Activated naive CD4-positive, alpha-beta T cell treated with anti-CD3 and anti-CD28 coated beads, Interleukin-2, amount 50 U/mL, for 24 hours (primary cell): Measurements from ENCODE around the gene MRPL42.
"Not testable (repeated sequence)": the region's sequence is repeated elsewhere in the genome, so short reads cannot be mapped to it uniquely, and the experiment has no call there.

Experiments used
- H3K27ac Mint-ChIP-seq: one replicate; pipeline ENCODE4 v1.8.0; 2021; ENCODE audit warnings: mild to moderate bottlenecking, mixed read lengths
- H3K27me3 Mint-ChIP-seq: one replicate; pipeline ENCODE4 v1.8.0; 2021; ENCODE audit warnings: mixed read lengths
- H3K36me3 Mint-ChIP-seq: one replicate; pipeline ENCODE4 v1.8.0; 2021; ENCODE audit warnings: mixed read lengths
- H3K4me1 Mint-ChIP-seq: one replicate; pipeline ENCODE4 v1.8.0; 2021; ENCODE audit warnings: mixed read lengths
- H3K4me3 Mint-ChIP-seq: one replicate; pipeline ENCODE4 v1.8.0; 2021; ENCODE audit warnings: mild to moderate bottlenecking, mixed read lengths
- H3K9me3 Mint-ChIP-seq: one replicate; pipeline ENCODE4 v1.8.0; 2021; ENCODE audit warnings: mixed read lengths

The MRPL42 gene

DNA sequence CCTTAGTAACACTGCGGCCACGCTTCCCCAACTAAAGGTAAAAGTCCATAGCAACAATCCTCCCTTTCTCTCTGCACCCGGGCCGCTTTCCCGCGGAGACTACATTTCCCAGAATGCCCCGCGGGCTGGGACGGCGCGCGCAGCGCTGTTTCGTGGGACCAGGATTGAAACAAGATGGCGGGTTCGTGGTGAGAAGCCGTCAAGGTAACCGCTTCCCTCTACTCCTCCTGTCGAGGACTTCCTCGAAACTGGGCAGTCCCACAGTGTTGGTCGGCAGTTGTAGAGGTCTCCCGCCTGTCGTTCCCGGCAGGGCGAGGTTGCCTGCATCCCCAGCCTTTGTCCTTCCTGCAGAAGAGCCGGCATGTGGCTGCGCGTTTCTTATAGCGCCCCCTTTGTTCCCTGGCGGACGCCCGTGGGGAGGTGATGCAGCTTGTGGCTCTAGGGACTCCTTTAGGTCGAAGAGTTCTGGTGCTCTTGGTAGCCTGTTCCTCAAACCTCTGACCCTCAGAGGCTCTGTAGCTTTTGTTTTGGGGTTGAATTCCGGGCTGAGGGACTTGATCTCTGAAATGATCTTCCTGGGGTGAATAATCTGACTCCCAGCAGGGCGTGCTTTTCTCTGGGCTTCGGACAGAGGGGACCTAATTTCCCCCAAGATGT is at the start of gene MRPL42:
Gene MRPL42 (plus strand): TSS at position 164 of the 657 bp plus-strand sequence. CDS start 1,772 bp downstream, outside the sequence.
- H3K4me3 Mint-ChIP-seq, result peak within 1 kb of the TSS; percentile 98
- H3K27me3 Mint-ChIP-seq, result no peaks in the 10 kb centered on the region
- peaks cover 7% of the 10 kb centered on the region for H3K36me3 Mint-ChIP-seq
- H3K4me1 Mint-ChIP-seq, result peaks cover 31% of the 10 kb centered on the region
- no peaks in the 10 kb centered on the region for H3K9me3 Mint-ChIP-seq
- peak within 1 kb of the TSS; percentile 95 for H3K27ac Mint-ChIP-seq

- H3K9me3 Mint-ChIP-seq, result no peaks in the 10 kb centered on the region
- no peak overlapping the region for H3K4me3 Mint-ChIP-seq
- H3K27ac Mint-ChIP-seq, result no peak overlapping the region
- H3K27me3 Mint-ChIP-seq, result no peaks in the 10 kb centered on the region
- peaks cover 94% of the 10 kb centered on the region for H3K4me1 Mint-ChIP-seq
- H3K36me3 Mint-ChIP-seq, result peaks cover 10% of the 10 kb centered on the region
These were observed 49.3 kb upstream of the MRPL42 start for GRCh38 chr12:93417967-93418480.

DNA sequence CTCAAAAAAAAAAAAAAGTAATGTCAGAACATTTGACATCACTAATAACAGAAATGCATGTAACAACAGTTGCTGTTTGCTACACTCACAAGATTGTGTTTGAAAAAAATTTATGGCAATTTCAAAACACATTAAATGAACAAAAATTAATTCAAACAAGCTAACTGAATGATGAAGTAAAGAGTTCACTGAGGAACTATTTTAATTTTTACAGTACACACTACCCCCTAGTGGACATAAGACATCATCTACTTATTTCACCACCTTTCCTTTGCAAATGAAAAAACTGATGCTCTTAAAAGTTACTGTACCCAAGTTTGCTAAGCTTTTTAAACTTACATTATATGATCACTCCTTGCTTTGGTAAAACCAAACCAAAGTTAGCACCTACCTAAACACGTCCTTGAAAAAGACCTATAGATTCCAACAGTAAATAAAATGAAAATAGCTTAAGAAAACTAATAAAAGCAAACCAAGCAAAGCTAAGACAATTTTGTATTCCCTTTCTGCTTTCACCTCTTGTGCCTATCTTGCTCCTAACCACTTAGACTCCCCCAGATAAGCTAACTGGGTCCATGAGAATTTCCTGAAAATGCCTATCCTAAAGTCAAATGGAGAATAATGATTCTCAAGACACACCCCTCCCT is 47.8 kb upstream of the MRPL42 start:
- peak overlapping the region; percentile 74 for H3K27ac Mint-ChIP-seq
- peaks cover 95% of the 10 kb centered on the region for H3K4me1 Mint-ChIP-seq
- no peak overlapping the region for H3K4me3 Mint-ChIP-seq
- no peaks in the 10 kb centered on the region for H3K27me3 Mint-ChIP-seq
- H3K36me3 Mint-ChIP-seq, result peaks cover 4% of the 10 kb centered on the region
- H3K9me3 Mint-ChIP-seq, result no peaks in the 10 kb centered on the region

DNA sequence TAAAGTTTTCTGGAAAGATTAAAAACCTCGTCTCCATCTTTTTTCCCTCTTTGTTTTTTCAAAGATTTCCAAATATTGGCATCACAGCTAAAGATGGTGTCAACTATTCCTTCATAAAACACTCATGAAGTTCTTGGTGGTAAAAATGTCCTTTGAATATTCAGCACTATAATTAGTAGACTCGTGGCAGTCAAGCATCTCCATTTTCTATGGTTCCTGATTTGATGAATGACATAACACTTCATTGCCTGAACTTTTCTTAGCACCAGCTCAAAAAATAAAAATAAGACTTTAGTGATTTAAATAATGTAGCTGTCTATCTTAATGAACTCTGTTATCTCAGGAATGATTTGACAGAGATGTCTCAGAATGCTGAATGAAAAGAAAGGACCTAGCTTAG is 45.3 kb upstream of the MRPL42 start:
- H3K4me1 Mint-ChIP-seq, result peaks cover 95% of the 10 kb centered on the region
- peak overlapping the region; percentile 35 for H3K4me3 Mint-ChIP-seq
- no peaks in the 10 kb centered on the region for H3K27me3 Mint-ChIP-seq
- H3K9me3 Mint-ChIP-seq, result no peaks in the 10 kb centered on the region
- peak overlapping the region; percentile 95 for H3K27ac Mint-ChIP-seq
- H3K36me3 Mint-ChIP-seq, result no peaks in the 10 kb centered on the region

- Mint-ChIP-seq H3K36me3 (no peaks in the 10 kb centered on the region), H3K27ac (peak overlapping the region; percentile 61), H3K27me3 (no peaks in the 10 kb centered on the region), H3K4me3 (peak overlapping the region; percentile 57), H3K4me1 (peaks cover 93% of the 10 kb centered on the region), H3K9me3 (no peaks in the 10 kb centered on the region)
These were observed 41.4 kb upstream of the MRPL42 start for GRCh38 chr12:93425736-93426411.

- H3K9me3 Mint-ChIP-seq, result no peaks in the 10 kb centered on the region
- no peaks in the 10 kb centered on the region for H3K27me3 Mint-ChIP-seq
- peaks cover 94% of the 10 kb centered on the region for H3K4me1 Mint-ChIP-seq
- peak overlapping the region; percentile 57 for H3K4me3 Mint-ChIP-seq
- H3K36me3 Mint-ChIP-seq, result no peaks in the 10 kb centered on the region
- peak overlapping the region; percentile 43 for H3K27ac Mint-ChIP-seq
These were observed 40.9 kb upstream of the MRPL42 start for GRCh38 chr12:93426412-93426805.

DNA sequence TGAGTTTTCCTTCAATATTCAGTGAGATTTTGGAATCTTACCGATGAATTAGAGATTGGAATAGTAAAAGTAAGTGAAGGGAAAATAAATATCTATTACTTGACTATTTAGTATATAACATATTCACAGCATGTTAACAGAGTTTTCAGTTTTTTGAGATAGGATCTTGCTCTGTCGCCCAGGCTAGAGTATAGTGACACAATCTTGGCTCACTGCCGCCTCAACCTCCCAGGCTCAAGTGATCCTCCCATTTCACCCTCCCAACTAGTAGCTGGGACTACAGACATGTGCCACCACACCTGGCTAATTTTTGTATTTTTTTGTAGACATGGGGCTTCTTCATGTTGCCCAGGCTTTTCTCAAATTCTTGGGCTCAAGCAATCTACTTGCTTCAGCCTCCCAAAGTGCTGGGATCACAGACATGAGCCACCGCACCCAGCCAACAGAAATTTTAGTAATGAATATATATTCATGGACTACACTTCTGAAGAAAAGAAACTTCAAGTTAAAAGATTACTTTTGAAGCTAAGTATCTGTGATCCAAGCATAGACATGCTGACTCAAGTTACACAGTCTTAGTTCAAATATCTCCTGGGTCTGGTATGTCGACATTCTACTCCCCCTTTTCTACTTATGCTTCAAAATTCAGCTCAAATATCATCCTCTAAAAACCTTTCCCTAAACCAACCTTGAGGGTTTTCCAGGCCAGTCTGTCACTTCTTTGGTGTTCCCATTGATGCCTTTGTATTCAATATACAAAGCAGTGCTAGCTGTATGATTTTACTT is 39.3 kb upstream of the MRPL42 start:
- peaks cover 3% of the 10 kb centered on the region for H3K36me3 Mint-ChIP-seq
- peak overlapping the region; percentile 88 for H3K27ac Mint-ChIP-seq
- H3K27me3 Mint-ChIP-seq, result no peaks in the 10 kb centered on the region
- H3K4me1 Mint-ChIP-seq, result peaks cover 93% of the 10 kb centered on the region
- peak overlapping the region; percentile 62 for H3K4me3 Mint-ChIP-seq
- H3K9me3 Mint-ChIP-seq, result no peaks in the 10 kb centered on the region

- Mint-ChIP-seq H3K9me3 (no peaks in the 10 kb centered on the region), H3K27me3 (no peaks in the 10 kb centered on the region), H3K27ac (no peak overlapping the region), H3K4me3 (no peak overlapping the region), H3K4me1 (peaks cover 94% of the 10 kb centered on the region), H3K36me3 (peaks cover 3% of the 10 kb centered on the region)
These were observed 37.9 kb upstream of the MRPL42 start for GRCh38 chr12:93429448-93429847.

DNA sequence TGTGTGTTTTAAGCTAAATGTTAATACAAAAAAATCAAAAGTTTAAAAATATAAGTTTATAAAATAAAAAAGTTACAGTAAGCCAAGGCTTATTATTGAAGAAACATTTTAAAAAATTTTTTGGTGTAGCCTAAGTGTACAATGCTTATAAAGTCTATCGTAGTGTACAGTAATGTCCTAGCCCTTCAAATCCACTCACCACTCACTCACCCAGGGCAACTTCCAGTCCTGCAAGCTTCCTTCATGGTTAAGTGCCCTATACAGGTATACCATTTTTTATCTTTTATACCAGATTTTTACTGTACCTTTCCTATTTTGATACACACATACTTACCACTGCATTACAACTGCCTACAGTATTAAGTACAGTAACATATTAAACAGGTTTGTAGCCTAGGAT is 37.5 kb upstream of the MRPL42 start:
- Mint-ChIP-seq H3K4me3 (peak overlapping the region; percentile 0), H3K4me1 (peaks cover 93% of the 10 kb centered on the region), H3K9me3 (no peaks in the 10 kb centered on the region), H3K27me3 (no peaks in the 10 kb centered on the region), H3K27ac (peak overlapping the region; percentile 82), H3K36me3 (peaks cover 3% of the 10 kb centered on the region)

DNA sequence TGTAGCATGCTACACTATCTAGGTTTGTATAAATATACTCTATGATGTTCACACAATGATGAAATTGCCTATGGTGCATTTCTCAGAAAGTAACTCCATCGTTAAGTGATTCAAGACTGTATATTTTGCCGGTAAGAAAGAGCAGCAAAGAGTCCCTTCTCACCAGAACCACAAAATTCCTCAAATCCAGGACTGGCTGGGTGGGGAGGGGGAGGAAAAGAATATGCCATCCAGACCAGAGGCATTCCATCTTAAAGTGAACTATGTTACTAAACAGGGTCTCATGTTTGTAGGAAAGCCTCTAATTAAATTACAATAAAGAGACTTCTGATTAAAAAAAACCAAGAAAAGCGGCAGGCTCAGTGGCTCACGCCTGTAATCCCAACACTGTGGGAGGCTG is 37.0 kb upstream of the MRPL42 start:
- peak overlapping the region; percentile 82 for H3K27ac Mint-ChIP-seq
- H3K4me3 Mint-ChIP-seq, result peak overlapping the region; percentile 0
- no peaks in the 10 kb centered on the region for H3K9me3 Mint-ChIP-seq
- H3K4me1 Mint-ChIP-seq, result peaks cover 93% of the 10 kb centered on the region
- peaks cover 3% of the 10 kb centered on the region for H3K36me3 Mint-ChIP-seq
- no peaks in the 10 kb centered on the region for H3K27me3 Mint-ChIP-seq

- Mint-ChIP-seq H3K4me1 (peaks cover 93% of the 10 kb centered on the region), H3K4me3 (peak overlapping the region; percentile 36)
- not testable (repeated sequence) for H3K9me3 Mint-ChIP-seq, H3K36me3 Mint-ChIP-seq, H3K27ac Mint-ChIP-seq, H3K27me3 Mint-ChIP-seq
These were observed 35.3 kb upstream of the MRPL42 start for GRCh38 chr12:93432031-93432430.

- H3K9me3 Mint-ChIP-seq, result no peaks in the 10 kb centered on the region
These were observed 33.0 kb upstream of the MRPL42 start for GRCh38 chr12:93434256-93434865.

DNA sequence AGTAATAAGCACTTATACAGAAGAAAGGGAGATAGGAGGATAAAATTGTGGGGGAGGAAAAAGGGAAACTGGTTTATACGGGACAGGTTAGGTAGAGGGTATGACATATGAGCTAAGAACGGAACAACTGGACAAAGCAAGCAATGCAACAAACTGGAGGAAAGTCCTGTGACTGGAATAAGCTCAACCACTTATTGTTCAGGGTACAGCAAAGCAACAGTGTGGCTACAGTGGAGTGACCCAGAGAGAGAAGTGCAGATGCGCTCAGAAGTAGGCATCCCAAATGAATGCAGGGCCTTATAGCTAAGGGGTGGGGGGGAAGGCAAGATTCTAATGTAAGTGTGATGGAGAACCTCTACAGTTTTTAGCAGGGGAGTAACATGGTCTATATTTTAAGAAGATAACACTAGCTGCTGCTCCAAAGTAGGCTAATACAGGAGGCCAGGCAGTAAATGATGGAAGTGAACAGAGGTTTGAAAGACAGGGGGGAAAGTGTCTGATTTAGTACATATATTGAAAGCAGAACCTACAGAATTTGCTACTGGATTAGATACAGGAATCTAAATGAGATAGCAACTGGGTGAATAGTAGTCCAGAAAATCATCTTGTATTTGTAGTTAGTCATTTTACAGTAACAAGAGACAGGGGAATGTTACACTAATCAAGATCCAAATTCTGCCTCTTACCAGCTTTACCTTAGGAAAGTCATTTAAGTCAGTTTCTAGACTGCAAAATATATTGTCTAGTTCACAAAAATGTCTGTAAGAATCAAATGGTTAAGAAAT is 28.9 kb upstream of the MRPL42 start:
- no peaks in the 10 kb centered on the region for H3K9me3 Mint-ChIP-seq
- peak overlapping the region; percentile 93 for H3K4me3 Mint-ChIP-seq
- peak overlapping the region; percentile 76 for H3K27ac Mint-ChIP-seq
- peaks cover 3% of the 10 kb centered on the region for H3K36me3 Mint-ChIP-seq
- peaks cover 82% of the 10 kb centered on the region for H3K4me1 Mint-ChIP-seq
- no peaks in the 10 kb centered on the region for H3K27me3 Mint-ChIP-seq

More at GRCh38 chr12:93434256-93434865, 33.0 kb upstream of the MRPL42 start:
- H3K36me3 Mint-ChIP-seq, result peaks cover 4% of the 10 kb centered on the region
- no peaks in the 10 kb centered on the region for H3K27me3 Mint-ChIP-seq
- H3K4me3 Mint-ChIP-seq, result peak overlapping the region; percentile 26
- no peak overlapping the region for H3K27ac Mint-ChIP-seq
- H3K4me1 Mint-ChIP-seq, result peaks cover 93% of the 10 kb centered on the region

GRCh38 chr12:93440043-93440835 is 27.1 kb upstream of the MRPL42 start:
- H3K4me3 Mint-ChIP-seq, result peak overlapping the region; percentile 93
- H3K4me1 Mint-ChIP-seq, result peaks cover 65% of the 10 kb centered on the region
- H3K27me3 Mint-ChIP-seq, result no peaks in the 10 kb centered on the region
- H3K36me3 Mint-ChIP-seq, result peaks cover 3% of the 10 kb centered on the region
- no peaks in the 10 kb centered on the region for H3K9me3 Mint-ChIP-seq
- H3K27ac Mint-ChIP-seq, result peak overlapping the region; percentile 96
